ENCODE results near the gene PCNX1.
"Not testable (repeated sequence)": the region's sequence is repeated elsewhere in the genome, so short reads cannot be mapped to it uniquely, and the experiment has no call there.

Gene PCNX1

GRCh38 chr14:71103662-71104484 is 196.6 kb downstream of the PCNX1 start:
- DNase-seq: peak; percentile 14

DNA sequence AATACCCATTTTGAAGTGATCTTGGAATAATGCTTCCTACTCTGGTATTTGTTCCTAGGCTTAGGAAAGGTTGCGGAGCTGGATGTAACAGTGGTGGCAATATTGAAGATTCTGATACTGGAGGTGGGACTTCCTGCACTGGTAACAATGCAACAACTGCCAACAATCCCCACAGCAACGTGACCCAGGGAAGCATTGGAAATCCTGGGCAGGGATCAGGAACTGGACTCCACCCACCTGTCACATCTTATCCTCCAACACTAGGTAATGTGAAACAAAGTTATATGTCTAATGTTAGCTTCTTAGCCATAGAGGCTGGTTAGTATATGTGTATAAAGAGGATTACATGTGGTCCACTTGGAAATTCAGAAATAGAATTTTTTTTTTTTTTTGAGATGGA is 197.9 kb downstream of the PCNX1 start:
- no peak for DNase-seq

GRCh38 chr14:71107921-71108320 is 200.7 kb downstream of the PCNX1 start:
- no peak for DNase-seq

- no peak for DNase-seq
Observed at GRCh38 chr14:71108398-71109119, 201.3 kb downstream of the PCNX1 start.

DNA sequence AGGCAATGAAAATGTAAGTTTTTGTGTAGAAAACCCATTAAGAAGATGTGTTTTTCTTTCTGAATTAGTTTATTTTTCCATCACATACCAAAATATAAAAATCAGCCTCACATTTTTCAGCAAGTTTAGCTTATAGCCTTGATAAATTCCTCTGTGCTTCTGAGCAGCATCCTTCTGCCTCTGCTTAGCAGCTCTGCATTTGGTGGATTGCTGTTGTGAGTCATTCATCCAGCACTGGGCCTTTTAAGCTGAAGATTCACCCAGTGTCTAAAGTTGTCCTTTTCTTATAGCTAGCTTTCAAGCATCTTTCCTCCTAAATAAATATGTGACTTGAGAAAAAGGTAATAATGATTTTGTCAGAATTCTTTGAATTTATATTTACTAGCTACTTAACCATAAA is 206.1 kb downstream of the PCNX1 start:
- DNase-seq: no peak

GRCh38 chr14:71114565-71114964 is 207.3 kb downstream of the PCNX1 start:
- no peak for DNase-seq

GRCh38 chr14:71115306-71115705 is 208.0 kb downstream of the PCNX1 start:
- DNase-seq: no peak

DNA sequence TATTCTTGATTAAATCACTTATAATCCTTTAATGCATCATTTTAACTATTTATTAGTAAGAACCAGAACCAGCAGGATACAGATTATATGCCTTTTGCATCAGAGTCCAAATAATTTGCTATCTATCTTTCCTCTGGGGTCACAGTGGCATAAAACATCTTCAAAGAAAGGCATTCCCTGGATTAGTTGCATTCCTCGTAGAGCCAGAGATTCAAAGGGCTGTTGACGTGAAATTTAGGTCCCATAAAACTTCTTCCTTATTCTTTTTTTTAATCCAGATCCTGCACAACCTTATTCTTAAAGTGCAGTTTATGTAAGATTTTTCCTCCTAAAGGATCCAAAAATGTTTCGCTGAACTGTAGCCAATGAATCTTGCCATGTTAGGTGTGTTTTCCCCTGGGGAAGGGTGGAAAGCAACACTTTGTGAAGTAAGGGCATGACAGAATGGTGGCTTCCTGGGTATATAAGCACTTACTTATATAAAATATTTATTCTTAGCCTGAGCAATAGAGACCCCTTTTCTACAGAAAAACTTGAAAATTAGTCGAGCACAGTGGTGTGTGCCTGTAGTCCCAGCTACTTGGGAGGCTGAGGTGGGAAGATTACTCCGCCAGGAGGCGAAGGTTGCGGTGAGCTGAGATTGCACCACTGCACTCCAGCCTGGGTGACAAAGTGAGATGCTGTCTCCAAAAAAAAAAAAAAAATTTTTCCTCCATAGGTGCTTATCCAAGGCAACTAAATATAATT is 208.7 kb downstream of the PCNX1 start:
- no peak for DNase-seq

- DNase-seq: no peak
Observed at GRCh38 chr14:71116568-71117122, 209.4 kb downstream of the PCNX1 start.

- DNase-seq: no peak
Observed at GRCh38 chr14:71117839-71118743, 210.8 kb downstream of the PCNX1 start.

- DNase-seq: no peak
Observed at GRCh38 chr14:71119075-71119474, 211.8 kb downstream of the PCNX1 start.

GRCh38 chr14:71119832-71120231 is 212.6 kb downstream of the PCNX1 start:
- DNase-seq: no peak

DNA sequence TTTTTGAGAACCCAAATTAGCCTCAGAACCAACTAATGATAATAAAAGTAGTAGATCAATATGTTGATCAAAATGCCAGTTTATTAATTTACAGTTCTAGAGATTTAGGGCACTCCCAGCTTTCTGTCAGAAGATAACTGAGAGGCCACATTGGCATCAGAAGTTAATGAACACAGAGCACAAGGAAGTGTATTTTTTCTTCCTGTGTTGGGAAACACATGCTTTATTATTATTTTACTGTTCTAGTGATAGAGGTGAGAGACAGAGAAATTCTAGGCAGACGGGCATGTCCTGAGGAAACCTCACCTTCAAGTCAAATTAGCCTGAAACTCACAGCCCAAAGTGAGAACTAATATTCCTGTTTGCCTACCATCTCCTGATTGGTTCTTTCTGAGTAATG is 213.7 kb downstream of the PCNX1 start:
- DNase-seq: no peak

DNA sequence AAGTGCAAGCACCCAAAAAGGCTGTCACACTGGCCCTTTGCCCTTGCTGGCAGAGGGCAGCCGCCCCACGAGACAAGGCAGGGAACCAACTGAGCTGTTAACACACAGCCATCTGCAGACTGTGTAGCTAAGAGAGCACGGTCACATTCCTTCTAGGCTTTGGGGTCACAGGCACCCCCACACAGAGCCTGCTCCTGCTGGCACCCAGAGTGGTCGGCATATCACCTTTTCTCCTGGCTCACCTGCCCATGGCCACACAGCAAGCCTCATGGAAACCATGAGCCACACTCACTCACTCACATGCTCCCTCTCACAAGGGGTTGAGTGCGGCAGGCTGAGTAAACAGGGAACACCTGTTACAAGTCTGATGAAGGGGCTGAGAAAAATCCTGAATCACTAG is 214.5 kb downstream of the PCNX1 start:
- DNase-seq: no peak

DNA sequence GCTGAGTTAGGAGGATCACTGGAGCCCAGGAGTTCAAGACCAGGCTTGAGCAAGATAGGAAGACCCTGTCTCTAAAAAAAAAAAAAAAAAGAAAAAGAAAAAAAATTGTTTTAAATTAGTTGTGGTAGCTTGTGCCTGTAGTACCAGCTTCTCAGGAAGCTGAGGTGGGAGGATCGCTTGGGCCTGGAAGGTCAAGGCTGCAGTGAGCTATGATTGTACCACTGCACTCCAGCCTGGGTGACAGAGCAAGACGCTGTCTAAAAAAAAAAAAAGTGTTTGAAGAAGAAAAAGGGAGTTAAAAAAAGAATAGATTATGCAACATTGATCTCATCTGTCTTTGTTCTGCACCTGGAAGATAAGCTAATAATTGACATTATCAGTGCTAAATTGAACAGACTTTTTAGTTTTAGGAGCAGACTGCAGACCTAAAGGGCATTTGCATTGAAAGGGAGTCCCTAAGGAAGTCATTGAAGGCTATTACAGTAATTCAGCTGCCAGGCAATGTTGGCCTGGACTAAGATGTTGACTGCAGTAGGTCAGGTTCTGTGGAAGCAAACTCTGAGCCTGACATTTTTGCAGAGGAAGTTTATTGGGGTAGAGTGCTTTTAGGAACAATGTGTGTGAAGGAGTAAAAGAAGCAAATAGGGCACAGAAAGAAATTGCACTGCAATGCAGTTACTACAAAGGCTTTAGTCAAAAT is 215.8 kb downstream of the PCNX1 start:
- DNase-seq: no peak

DNA sequence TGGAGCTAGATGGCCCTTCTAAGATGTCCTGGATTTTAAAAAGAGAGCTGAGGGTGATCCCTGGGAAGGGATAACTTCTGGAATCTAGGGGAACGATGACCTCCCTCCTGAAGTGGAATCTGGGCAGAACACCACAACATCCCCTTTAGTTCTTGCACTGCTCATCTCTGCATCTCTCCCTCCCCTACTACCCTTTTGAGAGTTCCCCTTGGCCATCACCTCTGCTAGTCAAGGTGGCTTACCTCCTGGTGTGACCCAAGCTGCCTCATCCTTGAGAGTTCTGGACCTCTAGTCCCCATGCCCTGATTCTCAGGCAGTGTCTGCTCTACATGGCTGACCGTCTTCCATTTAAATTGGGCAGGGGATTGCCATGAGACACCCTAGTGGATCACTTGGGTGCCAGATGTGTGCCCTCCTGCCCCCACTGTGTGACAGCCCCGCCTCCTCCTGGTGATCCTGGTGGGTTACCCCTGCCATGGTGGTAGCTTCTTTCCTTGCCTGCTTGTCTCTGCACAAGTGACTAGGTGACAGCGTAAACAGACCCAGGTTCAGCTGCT is 216.4 kb downstream of the PCNX1 start:
- DNase-seq: no peak

DNA sequence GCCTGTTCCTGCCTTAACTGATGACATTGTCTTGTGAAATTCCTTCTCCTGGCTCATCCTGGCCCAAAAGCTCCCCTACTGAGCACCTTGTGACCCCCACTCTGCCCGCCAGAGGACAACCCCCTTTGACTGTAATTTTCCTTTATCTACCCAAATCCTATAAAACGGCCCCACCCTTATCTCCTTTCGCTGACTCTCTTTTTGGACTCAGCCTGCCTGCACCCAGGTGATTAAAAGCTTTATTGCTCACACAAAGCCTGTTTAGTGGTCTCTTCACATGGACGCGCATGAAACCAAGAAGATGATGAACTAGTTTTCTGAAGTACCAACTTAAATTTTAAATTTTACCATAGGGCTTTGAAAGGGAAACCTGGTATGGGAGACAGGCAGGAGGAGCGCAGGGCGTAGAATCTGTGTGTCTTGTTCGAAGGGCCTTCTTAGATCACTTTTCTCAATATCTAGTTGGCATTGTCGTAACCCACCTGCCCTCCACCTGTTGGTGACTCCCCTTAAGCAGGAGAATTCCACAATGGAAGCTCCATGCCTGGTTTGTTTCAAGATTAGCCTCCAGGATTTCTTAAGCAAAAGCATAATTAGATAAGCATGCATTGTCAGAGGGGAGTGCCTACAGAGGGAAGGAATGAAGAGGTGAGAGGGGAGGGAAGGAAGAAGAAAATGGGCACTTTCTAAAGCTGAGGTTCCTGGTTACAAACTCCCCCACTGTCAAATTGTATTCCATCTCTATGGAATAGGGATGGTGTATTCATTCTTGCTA is 222.6 kb downstream of the PCNX1 start:
- not testable (repeated sequence) for DNase-seq

DNA sequence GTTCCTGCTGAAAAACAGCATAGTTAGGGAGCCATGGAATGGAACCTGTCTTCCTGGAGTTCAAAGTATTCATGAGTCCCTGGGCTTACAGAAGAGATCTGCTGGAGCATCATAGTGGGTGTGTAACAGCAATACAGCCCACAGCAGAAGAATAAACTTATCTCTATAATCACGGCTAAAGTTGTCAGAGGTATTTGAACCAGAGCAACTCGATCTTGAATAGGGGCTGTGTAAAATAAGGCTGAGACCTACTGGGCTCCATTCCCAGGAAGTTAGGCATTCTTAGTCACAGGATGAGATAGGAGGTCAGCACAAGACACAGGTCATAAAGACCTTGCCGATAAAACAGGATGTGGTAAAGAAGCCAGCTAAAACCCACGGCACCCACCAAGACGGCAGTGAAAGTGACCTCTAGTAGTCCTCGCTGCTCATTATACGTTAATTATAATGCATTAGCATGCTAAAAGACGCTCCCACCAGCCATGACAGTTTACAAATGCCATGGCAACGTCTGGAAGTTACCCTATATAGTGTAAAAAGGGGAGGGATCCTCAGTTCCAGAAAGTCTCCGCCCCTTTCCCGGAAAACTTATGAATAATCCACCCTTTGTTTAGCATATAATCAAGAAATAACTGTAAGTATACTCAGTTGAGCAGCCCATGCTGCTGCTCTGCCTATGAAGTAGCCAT is 223.4 kb downstream of the PCNX1 start:
- DNase-seq: no peak

- no peak for DNase-seq
Observed at GRCh38 chr14:71133296-71133695, 226.0 kb downstream of the PCNX1 start.

- DNase-seq: no peak
Observed at GRCh38 chr14:71135496-71135895, 228.2 kb downstream of the PCNX1 start.
